Central memory CD8-positive, alpha-beta T cell (primary cell): Measurements from ENCODE around the gene OR5M10.
"Not testable (repeated sequence)": the region's sequence is repeated elsewhere in the genome, so short reads cannot be mapped to it uniquely, and the experiment has no call there.

Experiments used
- ATAC-seq: fragments of 150-1000 bp; cut with Tn5 transposase; replicated peaks from 2 replicates; pipeline ENCODE4 v1.10.0; 2022; ENCODE audit warnings: mild to moderate bottlenecking, moderate FRiP score, moderate number of reproducible peaks; ENCODE audit not compliant: poor library complexity, severe bottlenecking; ENCODE audit errors: extremely low read depth
- DNase-seq, 2 donors: peaks; one replicate each; pipeline ENCODE4 v3.0.0; 2021; ENCODE audit warnings: low spot score in 2 of 2
- H3K27ac Mint-ChIP-seq: one replicate; pipeline ENCODE4 v1.8.0; 2022; ENCODE audit warnings: low read depth, mild to moderate bottlenecking, moderate library complexity, mixed read lengths
- H3K27me3 Mint-ChIP-seq: one replicate; pipeline ENCODE4 v1.8.0; 2022; ENCODE audit warnings: mixed read lengths
- H3K36me3 Mint-ChIP-seq: one replicate; pipeline ENCODE4 v1.8.0; 2022; ENCODE audit warnings: mild to moderate bottlenecking, moderate library complexity, mixed read lengths; ENCODE audit not compliant: insufficient read depth
- H3K4me1 Mint-ChIP-seq: one replicate; pipeline ENCODE4 v1.8.0; 2022; ENCODE audit warnings: mixed read lengths
- H3K4me3 Mint-ChIP-seq: one replicate; pipeline ENCODE4 v1.8.0; 2022; ENCODE audit warnings: mild to moderate bottlenecking, moderate library complexity, mixed read lengths
- H3K9me3 Mint-ChIP-seq: one replicate; pipeline ENCODE4 v1.8.0; 2022; ENCODE audit warnings: mixed read lengths

The OR5M10 gene

GRCh38 chr11:56577621-56578020, at the start of gene OR5M10:
Gene OR5M10 (minus strand): TSS chr11:56577721. CDS start chr11:56577721, 0 bp downstream.
- Mint-ChIP-seq H3K27ac (no peak within 1 kb of the TSS), H3K36me3 (no peaks in the 10 kb centered on the region), H3K4me1 (no peaks in the 10 kb centered on the region), H3K4me3 (no peak within 1 kb of the TSS), H3K27me3 (no peaks in the 10 kb centered on the region), H3K9me3 (peaks cover 3% of the 10 kb centered on the region)
- no peak for ATAC-seq
- no peak for DNase-seq

DNA sequence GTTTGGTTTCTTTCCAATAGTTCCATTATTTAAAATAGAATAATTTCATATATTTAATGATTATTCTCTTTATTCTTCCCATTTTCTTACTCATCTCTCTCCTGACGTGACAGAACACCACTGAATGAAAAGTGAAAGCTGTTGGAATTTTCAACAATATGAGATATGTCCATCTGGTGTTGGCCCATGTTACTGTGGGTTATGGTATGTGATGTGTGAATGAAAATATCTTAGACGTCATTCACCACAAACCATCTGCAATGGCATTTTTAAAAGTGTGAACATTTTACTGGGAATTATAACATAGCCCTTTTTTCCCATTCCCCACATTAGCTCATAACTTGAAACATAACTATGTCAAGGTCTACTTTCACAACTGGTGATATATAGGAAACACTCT, 48.4 kb upstream of the OR5M10 start:
- no peak overlapping the region for H3K27ac Mint-ChIP-seq
- DNase-seq, result no peak
- H3K9me3 Mint-ChIP-seq, result peaks cover 21% of the 10 kb centered on the region
- ATAC-seq, result no peak
- H3K4me1 Mint-ChIP-seq, result no peaks in the 10 kb centered on the region
- H3K36me3 Mint-ChIP-seq, result no peaks in the 10 kb centered on the region
- H3K27me3 Mint-ChIP-seq, result no peaks in the 10 kb centered on the region
- no peak overlapping the region for H3K4me3 Mint-ChIP-seq

- Mint-ChIP-seq H3K27ac (no peak overlapping the region), H3K27me3 (no peaks in the 10 kb centered on the region), H3K4me3 (no peak overlapping the region), H3K4me1 (no peaks in the 10 kb centered on the region), H3K36me3 (no peaks in the 10 kb centered on the region), H3K9me3 (peaks cover 24% of the 10 kb centered on the region)
- DNase-seq (no peak), ATAC-seq (no peak)
Measured at GRCh38 chr11:56624661-56625110, 47.2 kb upstream of the OR5M10 start.

GRCh38 chr11:56611174-56611573, 33.7 kb upstream of the OR5M10 start:
- no peaks in the 10 kb centered on the region for H3K4me1 Mint-ChIP-seq
- no peaks in the 10 kb centered on the region for H3K27me3 Mint-ChIP-seq
- ATAC-seq (no peak), DNase-seq (no peak)
- no peak overlapping the region for H3K27ac Mint-ChIP-seq
- no peaks in the 10 kb centered on the region for H3K36me3 Mint-ChIP-seq
- H3K4me3 Mint-ChIP-seq, result no peak overlapping the region
- H3K9me3 Mint-ChIP-seq, result peaks cover 6% of the 10 kb centered on the region

DNA sequence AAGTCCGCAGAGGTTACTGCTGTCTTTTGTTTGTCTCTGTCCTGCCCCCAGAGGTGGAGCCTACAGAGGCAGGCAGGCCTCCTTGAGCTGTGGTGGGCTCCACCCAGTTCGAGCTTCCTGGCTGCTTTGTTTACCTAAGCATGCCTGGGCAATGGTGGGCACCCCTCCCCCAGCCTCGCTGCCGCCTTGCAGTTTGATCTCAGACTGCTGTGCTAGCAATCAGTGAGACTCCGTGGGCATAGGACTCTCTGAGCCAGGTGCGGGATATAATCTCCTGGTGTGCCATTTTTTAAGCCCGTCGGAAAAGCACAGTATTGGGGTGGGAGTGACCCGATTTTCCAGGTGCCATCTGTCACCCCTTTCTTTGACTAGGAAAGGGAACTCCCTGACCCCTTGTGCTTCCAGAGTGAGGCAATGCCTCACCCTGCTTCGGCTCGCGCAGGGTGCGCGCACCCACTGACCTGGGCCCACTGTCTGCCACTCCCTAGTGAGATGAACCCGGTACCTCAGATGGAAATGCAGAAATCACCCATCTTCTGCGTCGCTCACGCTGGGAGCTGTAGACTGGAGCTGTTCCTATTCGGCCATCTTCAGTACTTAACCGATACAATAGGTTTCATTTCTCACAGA, 14.7 kb upstream of the OR5M10 start:
- H3K9me3 Mint-ChIP-seq, result peaks cover 20% of the 10 kb centered on the region
- H3K4me3 Mint-ChIP-seq, DNase-seq, H3K4me1 Mint-ChIP-seq, H3K27me3 Mint-ChIP-seq, H3K27ac Mint-ChIP-seq, ATAC-seq, H3K36me3 Mint-ChIP-seq: not testable (repeated sequence)

DNA sequence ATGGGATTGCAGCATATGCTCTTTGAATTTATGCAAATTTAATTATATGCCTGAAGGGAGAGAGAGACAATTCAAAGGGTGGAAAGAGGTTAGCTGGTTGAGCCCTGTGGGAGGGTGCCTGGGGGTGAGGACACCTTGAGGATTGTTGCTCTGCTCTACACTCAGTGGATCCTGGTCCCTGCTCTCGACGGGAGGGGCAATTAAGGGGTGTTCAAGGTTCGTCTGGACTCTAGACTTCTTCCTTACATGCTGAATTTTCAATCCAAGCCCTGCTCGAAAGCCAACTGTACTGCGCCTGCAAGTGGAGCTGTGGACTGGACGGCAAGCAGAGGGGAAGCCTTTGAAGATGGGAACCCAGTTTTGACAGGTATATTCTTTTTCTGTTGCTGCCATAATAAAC, 18.9 kb downstream of the OR5M10 start:
- no peaks in the 10 kb centered on the region for H3K27me3 Mint-ChIP-seq
- DNase-seq, result no peak
- no peaks in the 10 kb centered on the region for H3K4me1 Mint-ChIP-seq
- no peak overlapping the region for H3K4me3 Mint-ChIP-seq
- H3K36me3 Mint-ChIP-seq, result no peaks in the 10 kb centered on the region
- H3K27ac Mint-ChIP-seq, result no peak overlapping the region
- no peak for ATAC-seq
- H3K9me3 Mint-ChIP-seq, result peaks cover 21% of the 10 kb centered on the region

GRCh38 chr11:56554691-56555090, 22.8 kb downstream of the OR5M10 start:
- not testable (repeated sequence) for H3K4me1 Mint-ChIP-seq, H3K27ac Mint-ChIP-seq, DNase-seq, H3K4me3 Mint-ChIP-seq, H3K36me3 Mint-ChIP-seq, ATAC-seq, H3K27me3 Mint-ChIP-seq
- peaks cover 13% of the 10 kb centered on the region for H3K9me3 Mint-ChIP-seq

- no peak overlapping the region for H3K4me3 Mint-ChIP-seq
- no peak overlapping the region for H3K27ac Mint-ChIP-seq
- ATAC-seq (no peak), DNase-seq (no peak)
- no peaks in the 10 kb centered on the region for H3K4me1 Mint-ChIP-seq
- peaks cover 14% of the 10 kb centered on the region for H3K9me3 Mint-ChIP-seq
- H3K27me3 Mint-ChIP-seq, result no peaks in the 10 kb centered on the region
- H3K36me3 Mint-ChIP-seq, result no peaks in the 10 kb centered on the region
Measured at GRCh38 chr11:56545531-56545930, 32.0 kb downstream of the OR5M10 start.

- Mint-ChIP-seq H3K4me3 (no peak overlapping the region), H3K27ac (no peak overlapping the region), H3K36me3 (no peaks in the 10 kb centered on the region), H3K9me3 (peaks cover 17% of the 10 kb centered on the region), H3K4me1 (no peaks in the 10 kb centered on the region), H3K27me3 (no peaks in the 10 kb centered on the region)
- DNase-seq (no peak), ATAC-seq (no peak)
Measured at GRCh38 chr11:56543739-56544138, 33.8 kb downstream of the OR5M10 start.

DNA sequence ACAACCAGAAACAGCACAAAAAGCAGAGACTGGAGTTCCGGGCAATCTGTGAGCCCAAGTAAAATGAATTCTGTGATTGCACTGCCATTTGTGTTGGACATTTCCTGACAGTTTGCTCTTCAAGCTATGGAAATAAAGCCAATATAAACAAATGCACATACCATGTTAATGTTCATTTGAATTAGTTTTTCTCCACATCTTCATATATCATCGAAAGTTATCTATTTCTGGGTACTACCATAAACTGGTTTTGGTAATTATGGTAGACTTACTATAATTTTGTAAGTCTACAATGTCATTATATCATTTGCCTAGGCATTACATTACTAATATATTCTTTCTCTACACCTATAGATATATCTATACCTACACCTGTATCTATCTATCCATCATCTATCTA, 34.4 kb downstream of the OR5M10 start, which contains the start of gene OR5M11:
Gene OR5M11 (minus strand): TSS at position 101 of the 400 bp plus-strand sequence. CDS start 0 bp downstream, at position 101.
- ATAC-seq, result no peak
- no peak within 1 kb of the TSS for H3K27ac Mint-ChIP-seq

DNA sequence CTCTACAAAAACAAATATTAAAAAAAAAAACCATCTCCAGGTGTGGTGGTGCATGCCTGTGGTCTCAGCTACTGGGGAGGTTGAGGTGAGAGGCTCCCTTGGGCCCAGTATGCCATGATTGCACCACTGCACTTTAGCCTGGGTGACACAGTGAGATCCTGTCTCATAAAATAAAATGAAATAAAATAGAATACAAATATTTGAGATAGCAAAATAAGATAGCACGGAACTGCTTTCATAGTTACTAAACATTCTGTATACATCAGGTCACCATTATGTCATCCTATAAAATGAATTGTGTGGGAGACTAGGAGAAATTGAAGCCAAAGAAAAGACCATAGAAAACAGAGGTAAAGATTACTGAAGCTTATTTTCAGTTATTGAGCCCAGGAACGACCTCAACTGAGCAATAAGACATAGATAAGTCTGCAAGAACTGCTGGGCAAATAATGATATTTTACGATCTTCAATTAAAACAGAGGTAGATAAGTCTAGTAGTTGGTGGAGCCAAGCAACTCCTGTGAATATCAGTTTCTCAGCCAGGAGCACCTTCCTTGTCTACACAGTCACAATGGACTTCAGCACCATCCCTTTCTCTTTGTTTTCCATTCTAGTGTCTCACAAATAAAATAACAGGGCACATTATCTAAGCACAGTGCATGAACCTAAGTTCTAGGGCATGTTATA, 44.3 kb downstream of the OR5M10 start:
- no peak overlapping the region for H3K27ac Mint-ChIP-seq
- H3K27me3 Mint-ChIP-seq, result no peaks in the 10 kb centered on the region
- H3K4me1 Mint-ChIP-seq, result no peaks in the 10 kb centered on the region

More for the DNA sequence above, 34.4 kb downstream of the OR5M10 start, which contains the start of gene OR5M11:
- peaks cover 22% of the 10 kb centered on the region for H3K9me3 Mint-ChIP-seq
- H3K4me1 Mint-ChIP-seq, result no peaks in the 10 kb centered on the region
- H3K36me3 Mint-ChIP-seq, result no peaks in the 10 kb centered on the region
- H3K4me3 Mint-ChIP-seq, result no peak within 1 kb of the TSS
- no peaks in the 10 kb centered on the region for H3K27me3 Mint-ChIP-seq
- no peak for DNase-seq

GRCh38 chr11:56531856-56532255, 45.7 kb downstream of the OR5M10 start:
- no peaks in the 10 kb centered on the region for H3K36me3 Mint-ChIP-seq

More for the DNA sequence above, 44.3 kb downstream of the OR5M10 start:
- Mint-ChIP-seq H3K36me3 (no peaks in the 10 kb centered on the region), H3K9me3 (peaks cover 16% of the 10 kb centered on the region), H3K4me3 (no peak overlapping the region)
- DNase-seq (no peak), ATAC-seq (no peak)

More at GRCh38 chr11:56531856-56532255, 45.7 kb downstream of the OR5M10 start:
- Mint-ChIP-seq H3K27ac (no peak overlapping the region), H3K9me3 (peaks cover 6% of the 10 kb centered on the region), H3K27me3 (no peaks in the 10 kb centered on the region), H3K4me3 (no peak overlapping the region), H3K4me1 (no peaks in the 10 kb centered on the region)
- DNase-seq (no peak), ATAC-seq (no peak)
